GM11168 (cell line): ENCODE data around the gene SGK1.

Source experiments
- in situ Hi-C: fragments of 300-500 bp; cut with MboI; formaldehyde crosslinking; loops from one replicate; pipeline ENCODE4 v1.12.0; 2022; ENCODE audit warnings: low sequenced_read_pairs; ENCODE audit not compliant: unreplicated experiment

Gene SGK1

GRCh38 chr6:134197685-134198084 lies 120.2 kb downstream of the SGK1 start:
- in situ Hi-C loops, result loop anchor here (25.0 kb wide), 1 partner anchor 240 kb away; no protein-coding TSS in a partner anchor

GRCh38 chr6:134196568-134197193 lies 121.2 kb downstream of the SGK1 start:
- in situ Hi-C loops, result loop anchor here (25.0 kb wide), 1 partner anchor 241 kb away; no protein-coding TSS in a partner anchor

GRCh38 chr6:134195985-134196384 lies 121.9 kb downstream of the SGK1 start:
- in situ Hi-C loops, result loop anchor here (25.0 kb wide), 1 partner anchor 241 kb away; no protein-coding TSS in a partner anchor

GRCh38 chr6:134195164-134195906 lies 122.6 kb downstream of the SGK1 start:
- in situ Hi-C loops, result loop anchor here (25.0 kb wide), 1 partner anchor 242 kb away; no protein-coding TSS in a partner anchor

GRCh38 chr6:134193536-134194498 lies 124.1 kb downstream of the SGK1 start:
- in situ Hi-C loops, result loop anchor here (25.0 kb wide), 1 partner anchor 243 kb away; no protein-coding TSS in a partner anchor

GRCh38 chr6:134192609-134193008 lies 125.3 kb downstream of the SGK1 start:
- in situ Hi-C loops, result loop anchor here (25.0 kb wide), 1 partner anchor 245 kb away; no protein-coding TSS in a partner anchor

- in situ Hi-C loops, result loop anchor here (25.0 kb wide), 1 partner anchor 246 kb away; no protein-coding TSS in a partner anchor
Observed at GRCh38 chr6:134190883-134191282, 127.0 kb downstream of the SGK1 start.

- in situ Hi-C loops, result loop anchor here (5.0 to 25.0 kb wide), 2 partner anchors 40 to 250 kb away; no protein-coding TSS in a partner anchor
Observed at GRCh38 chr6:134187751-134188150, 130.2 kb downstream of the SGK1 start.

GRCh38 chr6:134187154-134187553 lies 130.8 kb downstream of the SGK1 start:
- in situ Hi-C loops, result loop anchor here (5.0 to 25.0 kb wide), 2 partner anchors 40 to 250 kb away; no protein-coding TSS in a partner anchor

- in situ Hi-C loops, result loop anchor here (5.0 to 25.0 kb wide), 2 partner anchors 41 to 251 kb away; no protein-coding TSS in a partner anchor
Observed at GRCh38 chr6:134186355-134186754, 131.6 kb downstream of the SGK1 start.

- in situ Hi-C loops, result loop anchor here (5.0 to 25.0 kb wide), 2 partner anchors 42 to 252 kb away; no protein-coding TSS in a partner anchor
Observed at GRCh38 chr6:134185277-134185676, 132.6 kb downstream of the SGK1 start.

GRCh38 chr6:134183844-134184243 lies 134.1 kb downstream of the SGK1 start:
- in situ Hi-C loops, result loop anchor here (25.0 kb wide), 1 partner anchor 253 kb away; no protein-coding TSS in a partner anchor

- in situ Hi-C loops, result loop anchor here (25.0 kb wide), 1 partner anchor 255 kb away; no protein-coding TSS in a partner anchor
Observed at GRCh38 chr6:134182528-134182927, 135.4 kb downstream of the SGK1 start.

GRCh38 chr6:134181726-134182125 lies 136.2 kb downstream of the SGK1 start:
- in situ Hi-C loops, result loop anchor here (25.0 kb wide), 1 partner anchor 256 kb away; no protein-coding TSS in a partner anchor

- in situ Hi-C loops, result loop anchor here (25.0 kb wide), 1 partner anchor 256 kb away; no protein-coding TSS in a partner anchor
Observed at GRCh38 chr6:134181251-134181650, 136.7 kb downstream of the SGK1 start.

GRCh38 chr6:134180540-134180939 lies 137.4 kb downstream of the SGK1 start:
- in situ Hi-C loops, result loop anchor here (25.0 kb wide), 1 partner anchor 257 kb away; no protein-coding TSS in a partner anchor

- in situ Hi-C loops, result loop anchor here (25.0 kb wide), 1 partner anchor 259 kb away; no protein-coding TSS in a partner anchor
Observed at GRCh38 chr6:134178161-134179044, 139.5 kb downstream of the SGK1 start.

- in situ Hi-C loops, result loop anchor here (25.0 kb wide), 1 partner anchor 260 kb away; no protein-coding TSS in a partner anchor
Observed at GRCh38 chr6:134177753-134178160, 140.2 kb downstream of the SGK1 start.
